SIG-M5 treated with dmso at 0.1 percent for 504 hours (cell line): ENCODE data around the gene GRID2.
"Not testable (repeated sequence)": the region's sequence is repeated elsewhere in the genome, so short reads cannot be mapped to it uniquely, and the experiment has no call there.

Experiments used
- DNase-seq: peaks from one replicate; lab custom pipeline; 2025; ENCODE audit not compliant: unreplicated experiment; lab: John Stamatoyannopoulos, UW

The GRID2 gene

GRCh38 chr4:92303621-92304027, at the start of gene GRID2:
TSS of gene GRID2 (plus strand) at chr4:92303966.
- no peak for DNase-seq

GRCh38 chr4:92253986-92254671, 49.6 kb upstream of the GRID2 start:
- no peak for DNase-seq

DNA sequence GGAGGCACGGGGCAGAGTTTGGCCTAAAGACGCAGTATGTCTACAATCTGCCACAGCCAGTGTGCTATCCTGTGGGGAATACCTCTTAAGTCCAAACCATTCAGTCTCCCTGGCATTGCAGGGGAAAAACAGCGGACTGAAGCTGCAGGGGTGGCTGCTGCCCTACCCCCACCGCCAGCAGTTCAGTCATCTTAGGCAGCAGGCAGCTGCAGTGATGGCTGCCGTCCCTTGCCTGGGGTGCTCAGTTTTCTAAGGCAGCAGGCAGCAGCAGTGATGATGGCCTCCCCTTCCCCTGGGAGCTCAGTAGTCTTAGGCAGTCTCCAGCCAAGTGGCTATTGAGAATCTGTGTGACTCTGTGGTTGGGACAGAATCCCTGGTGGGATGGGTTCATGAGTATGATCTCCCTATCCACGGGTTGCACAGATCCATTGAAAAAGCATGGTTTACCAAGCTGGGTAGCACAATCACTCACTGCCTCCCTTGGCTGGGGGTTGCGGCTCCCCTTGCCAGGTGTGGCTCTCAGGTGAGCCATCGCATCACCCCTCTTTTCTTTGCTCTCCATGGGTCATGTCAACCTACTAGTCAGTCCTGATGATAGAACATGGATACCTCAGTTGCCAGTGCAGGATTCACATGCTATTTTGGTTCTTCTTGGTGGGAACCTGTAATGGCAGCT, 48.9 kb upstream of the GRID2 start:
- no peak for DNase-seq

DNA sequence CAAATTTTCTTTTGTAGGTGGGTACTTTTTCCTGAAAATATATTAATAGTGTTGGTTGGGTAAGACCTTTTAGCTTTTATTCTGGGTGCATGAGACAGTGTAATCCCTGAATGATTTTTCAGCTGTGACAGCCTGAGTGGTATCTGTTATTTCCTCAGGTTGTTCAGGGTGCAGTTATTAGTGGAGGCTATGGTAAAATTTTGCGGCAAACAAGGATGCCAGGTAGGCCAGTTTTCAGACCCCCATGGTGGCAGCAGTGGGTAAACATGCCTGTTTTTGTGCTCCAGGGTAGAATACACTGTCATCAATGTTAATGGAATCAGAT, 47.9 kb upstream of the GRID2 start:
- DNase-seq, result no peak

DNA sequence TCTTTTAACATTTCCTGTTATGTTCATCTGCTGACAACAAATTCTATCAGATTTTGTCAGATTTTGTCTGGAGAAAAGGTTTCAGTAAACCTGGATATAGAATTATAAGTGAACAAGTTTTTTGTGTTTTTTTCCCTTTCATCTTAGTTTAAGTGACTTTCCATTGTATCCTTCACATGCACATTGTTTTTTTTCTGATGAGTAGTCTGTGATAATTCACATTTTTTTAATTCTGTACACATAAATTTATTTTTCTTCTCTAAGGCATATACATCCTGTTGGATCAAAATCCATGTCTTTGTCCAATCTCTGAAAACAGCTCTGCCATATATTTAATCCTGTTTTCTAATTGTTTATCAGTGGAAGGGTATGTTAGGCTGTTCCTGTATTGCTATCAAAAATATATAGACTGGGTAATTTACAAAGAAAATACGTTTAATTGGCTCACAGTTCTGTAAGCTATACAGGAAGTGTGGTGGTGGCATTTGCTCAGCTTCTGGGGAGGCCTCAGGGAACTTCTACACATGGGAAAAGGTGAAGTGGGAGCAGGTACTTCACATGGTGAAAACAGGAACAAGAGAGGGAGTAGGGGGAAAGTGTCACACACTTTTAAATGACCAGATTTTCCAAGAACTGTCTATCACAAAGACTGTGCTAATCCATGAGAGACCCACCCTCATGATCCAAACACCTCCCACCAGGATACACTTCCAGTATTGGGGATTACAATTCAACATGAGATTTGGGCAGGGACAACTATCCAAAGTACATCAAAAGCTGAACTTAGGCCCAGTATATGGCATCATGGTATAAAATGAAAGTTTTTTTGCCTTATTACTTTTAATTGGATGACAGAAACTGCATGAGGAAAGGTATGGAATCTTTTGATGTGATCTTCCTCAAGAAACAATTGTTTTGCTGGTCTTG, 45.6 kb upstream of the GRID2 start:
- no peak for DNase-seq

- no peak for DNase-seq
Measured at GRCh38 chr4:92261256-92261655, 42.5 kb upstream of the GRID2 start.

- no peak for DNase-seq
Measured at GRCh38 chr4:92262371-92262770, 41.4 kb upstream of the GRID2 start.

- DNase-seq, result no peak
Measured at GRCh38 chr4:92263010-92263409, 40.8 kb upstream of the GRID2 start.

- DNase-seq, result no peak
Measured at GRCh38 chr4:92263575-92263974, 40.2 kb upstream of the GRID2 start.

GRCh38 chr4:92264163-92264562, 39.6 kb upstream of the GRID2 start:
- no peak for DNase-seq

GRCh38 chr4:92265021-92265420, 38.7 kb upstream of the GRID2 start:
- DNase-seq, result no peak

- DNase-seq, result no peak
Measured at GRCh38 chr4:92265798-92266197, 38.0 kb upstream of the GRID2 start.

DNA sequence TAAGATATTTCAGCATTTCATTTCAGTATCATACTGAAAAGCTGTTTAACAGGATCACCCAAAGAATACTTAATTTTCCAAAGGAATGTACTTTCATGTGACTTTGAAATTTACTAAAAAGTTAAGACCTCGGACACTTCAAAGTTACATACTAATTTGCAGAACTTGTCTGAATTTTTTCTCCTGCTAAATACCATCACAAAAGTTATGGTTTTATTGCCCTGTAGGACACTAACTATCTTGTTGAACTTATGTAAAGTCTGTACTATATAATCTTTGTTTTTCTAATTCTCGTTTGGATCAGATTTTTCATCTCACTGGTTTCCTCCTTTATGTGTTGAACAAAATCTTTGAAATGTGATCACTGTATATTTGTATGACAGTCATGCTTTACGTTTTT, 37.2 kb upstream of the GRID2 start:
- no peak for DNase-seq

DNA sequence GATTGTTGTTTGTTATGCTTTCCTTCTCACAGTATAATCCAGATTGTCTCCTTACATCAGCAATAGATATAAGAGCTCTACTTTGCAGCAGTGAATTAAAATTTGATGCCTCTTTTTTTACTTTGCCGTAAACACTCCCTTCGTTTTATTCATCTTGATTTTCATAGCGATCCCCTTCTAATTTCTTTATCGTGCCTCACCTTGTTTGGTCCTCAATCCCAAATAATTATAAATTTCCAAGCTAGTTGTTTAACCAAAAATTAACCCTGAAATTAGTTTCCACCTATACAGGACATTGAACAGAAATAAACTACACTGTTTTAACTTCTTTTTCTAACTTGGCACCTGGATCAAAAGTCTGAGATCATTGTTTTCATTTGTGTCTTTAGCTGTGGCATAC, 35.1 kb upstream of the GRID2 start:
- DNase-seq, result no peak

GRCh38 chr4:92270908-92271307, 32.9 kb upstream of the GRID2 start:
- no peak for DNase-seq

DNA sequence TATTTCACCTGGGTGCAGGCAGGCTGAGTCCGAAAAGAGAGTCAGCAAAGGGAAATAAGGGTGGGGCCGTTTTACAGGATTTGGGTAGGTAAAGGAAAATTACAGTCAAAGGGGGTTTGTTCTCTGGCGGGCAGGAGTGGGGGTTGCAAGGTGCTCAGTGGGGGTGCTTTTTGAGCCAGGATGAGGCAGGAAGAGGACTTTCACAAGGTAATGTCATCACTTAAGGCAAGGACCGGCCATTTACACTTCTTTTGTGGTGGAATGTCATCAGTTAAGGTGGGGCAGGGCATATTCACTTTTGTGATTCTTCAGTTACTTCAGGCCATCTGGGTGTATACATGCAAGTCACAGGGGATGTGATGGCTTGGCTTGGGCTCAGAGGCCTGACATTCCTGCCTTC, 32.2 kb upstream of the GRID2 start:
- not testable (repeated sequence) for DNase-seq

DNA sequence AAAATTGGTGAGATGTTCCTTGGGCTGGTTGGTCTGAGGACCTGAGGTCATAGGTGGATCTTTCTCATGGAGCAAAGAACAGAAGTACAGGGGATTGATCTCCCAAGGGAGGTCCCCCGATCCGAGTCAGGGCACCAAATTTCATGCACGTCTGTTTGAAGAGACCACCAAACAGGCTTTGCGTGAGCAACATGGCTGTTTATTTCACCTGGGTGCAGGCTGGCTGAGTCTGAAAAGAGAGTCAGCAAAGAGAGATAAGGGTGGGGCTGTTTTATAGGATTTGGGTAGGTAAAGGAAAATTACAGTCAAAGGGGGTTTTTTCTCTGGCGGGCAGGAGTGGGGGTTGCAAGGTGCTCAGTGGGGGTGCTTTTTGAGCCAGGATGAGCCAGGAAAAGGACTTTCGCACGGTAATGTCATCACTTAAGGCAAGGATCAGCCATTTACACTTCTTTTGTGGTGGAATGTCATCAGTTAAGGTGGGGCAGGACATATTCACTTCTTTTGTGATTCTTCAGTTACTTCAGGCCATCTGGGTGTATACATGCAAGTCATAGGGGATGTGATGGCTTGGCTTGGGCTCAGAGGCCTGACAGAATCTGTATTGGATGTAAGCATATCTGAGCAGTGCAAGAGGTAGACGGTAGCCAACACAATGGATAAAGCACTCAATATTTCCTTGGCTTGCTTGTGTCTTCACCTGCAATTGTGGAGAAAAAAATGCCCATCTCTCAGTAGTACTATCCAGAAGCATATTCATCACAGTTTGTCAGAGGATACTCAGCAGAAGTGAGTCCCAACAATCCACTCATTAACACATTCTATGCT, 26.5 kb upstream of the GRID2 start:
- not testable (repeated sequence) for DNase-seq

GRCh38 chr4:92279296-92279695, 24.5 kb upstream of the GRID2 start:
- DNase-seq, result no peak

- no peak for DNase-seq
Measured at GRCh38 chr4:92299152-92299551, 4.6 kb upstream of the GRID2 start.

DNA sequence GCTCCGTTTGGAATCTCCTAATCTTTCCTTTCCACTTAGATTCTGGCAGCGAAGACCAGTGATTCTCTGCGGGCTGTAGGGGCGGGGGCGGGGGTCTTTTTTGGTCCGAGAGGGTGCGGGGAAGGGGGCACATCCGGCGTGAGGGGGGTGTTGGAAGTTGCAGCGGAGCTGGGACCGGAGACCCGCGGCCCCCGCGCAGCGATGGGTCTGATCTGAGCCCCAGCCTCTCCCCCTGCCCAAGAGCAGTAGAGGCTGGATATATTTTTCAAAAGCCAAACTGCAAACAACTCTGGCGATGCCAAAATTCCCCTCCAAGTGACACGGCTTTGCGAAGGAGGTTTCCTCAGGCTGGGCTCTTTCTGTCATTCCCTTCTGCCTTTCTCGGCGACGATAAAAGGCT, 355 bp downstream of the GRID2 start:
- no peak for DNase-seq

DNA sequence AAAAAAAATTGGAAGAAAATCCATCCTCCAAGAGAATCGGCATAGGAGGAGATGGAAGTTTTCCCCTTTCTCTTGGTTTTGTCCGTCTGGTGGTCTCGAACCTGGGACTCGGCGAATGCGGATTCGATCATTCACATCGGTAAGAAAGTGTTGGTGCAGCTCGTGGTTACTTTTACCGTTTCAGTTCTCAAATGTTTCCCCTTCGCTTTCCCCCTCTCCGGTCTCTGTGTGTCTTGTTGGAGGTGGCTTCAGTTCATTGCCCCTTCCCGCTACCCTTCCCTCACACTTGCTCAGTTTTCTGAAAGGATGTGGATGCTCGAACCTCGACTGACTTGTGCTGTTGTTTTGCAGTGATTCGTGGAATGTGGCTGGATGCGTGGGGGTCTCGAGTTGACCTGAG, 840 bp downstream of the GRID2 start:
- no peak for DNase-seq
